PC-3 (cell line): ENCODE measurements around the gene EIF4E2. TPM values are rescaled to one million over a fixed set of nuclear protein-coding genes. Genes with fewer than 3 reads are reported as not detected.

ENCODE experiments used
- ATAC-seq: fragments of 200-7000 bp; cut with Tn5 transposase; 2 replicates; pipeline ENCODE4 v1.9.1; 2020; ENCODE audit warnings: mild to moderate bottlenecking, moderate library complexity
- BruUV-seq: library from RNA; stranded (reverse); fragments of 400-500 nt; replicated peaks from 2 replicates; lab custom pipeline; 2021; lab: Mats Ljungman, UMichigan
- CTCF ChIA-PET: fragments of 300-600 bp; sonication (Branson Sonifier 250); formaldehyde crosslinking; loops from one replicate; lab custom pipeline; 2022; ENCODE audit warnings: antibody characterized with exemption; lab: Charles Lee
- POLR2A ChIA-PET: fragments of 300-600 bp; sonication (Branson Sonifier 250); formaldehyde crosslinking; loops from one replicate; lab custom pipeline; 2022; ENCODE audit warnings: antibody characterized with exemption; ENCODE audit not compliant: unreplicated experiment; lab: Charles Lee
- DNase-seq: peaks from one replicate; pipeline ENCODE4 v3.0.0-alpha.2; 2015
- H2AFZ ChIP-seq: fragments of 300-600 bp; sonication (generic); 2 replicates; pipeline ENCODE4 v1.6.0; 2016; ENCODE audit warnings: antibody characterized with exemption, low read length
- H3F3A ChIP-seq: fragments of 300-600 bp; sonication (generic); one replicate; pipeline ENCODE4 v1.6.0; 2017; ENCODE audit warnings: antibody characterized with exemption, low read length, control low read depth, mild to moderate bottlenecking; ENCODE audit not compliant: unreplicated experiment
- H3K27ac ChIP-seq: fragments of 300-600 bp; sonication (generic); 2 replicates; pipeline ENCODE4 v1.5.1; 2016; ENCODE audit warnings: mild to moderate bottlenecking, low read length
- H3K27me3 ChIP-seq: fragments of 300-600 bp; sonication (generic); 2 replicates; pipeline ENCODE4 v1.6.1; 2016; ENCODE audit warnings: low read length, mixed read lengths
- H3K36me3 ChIP-seq: fragments of 300-600 bp; sonication (generic); 2 replicates; pipeline ENCODE4 v1.6.1; 2016; ENCODE audit warnings: low read depth, mixed run types, low read length, mixed read lengths
- H3K4me1 ChIP-seq: fragments of 300-600 bp; sonication (generic); 2 replicates; pipeline ENCODE4 v1.5.1; 2016; ENCODE audit warnings: low read length; ENCODE audit not compliant: insufficient read depth
- H3K4me2 ChIP-seq: fragments of 300-600 bp; sonication (generic); 2 replicates; pipeline ENCODE4 v1.6.0; 2016; ENCODE audit warnings: low read length
- H3K4me3 ChIP-seq: fragments of 300-600 bp; sonication (generic); 2 replicates; pipeline ENCODE4 v1.5.1; 2016; ENCODE audit warnings: mild to moderate bottlenecking, low read length, mixed read lengths
- H3K79me2 ChIP-seq: fragments of 300-600 bp; sonication (generic); 2 replicates; pipeline ENCODE4 v1.6.1; 2017; ENCODE audit warnings: low read length, mixed read lengths
- H3K9ac ChIP-seq: fragments of 300-600 bp; sonication (generic); 2 replicates; pipeline ENCODE4 v1.6.0; 2016; ENCODE audit warnings: mild to moderate bottlenecking, low read length
- H3K9me2 ChIP-seq: fragments of 300-600 bp; sonication (generic); replicated peaks from 2 replicates; pipeline ENCODE4 v1.6.1; 2016; ENCODE audit warnings: mixed run types, low read length, mixed read lengths
- H3K9me3 ChIP-seq: fragments of 300-600 bp; sonication (generic); 2 replicates; pipeline ENCODE4 v1.6.1; 2016; ENCODE audit warnings: low read length, mixed read lengths
- H4K20me1 ChIP-seq: fragments of 300-600 bp; sonication (generic); 2 replicates; pipeline ENCODE4 v1.6.1; 2016; ENCODE audit warnings: low read length, mixed read lengths
- CTCF ChIP-seq: fragments of 300-600 bp; sonication (generic); conservative IDR thresholded peaks from 2 replicates; pipeline ENCODE4 v1.5.1; 2017; ENCODE audit warnings: antibody characterized with exemption, low read depth, mild to moderate bottlenecking, low read length
- EZH2 ChIP-seq: fragments of 300-600 bp; sonication (generic); IDR thresholded peaks from one replicate; pipeline ENCODE4 v1.6.1; 2017; ENCODE audit warnings: antibody characterized with exemption, mild to moderate bottlenecking, low read length; ENCODE audit not compliant: unreplicated experiment
- EZH2phosphoT487 ChIP-seq: fragments of 300-600 bp; sonication (generic); IDR thresholded peaks from 2 replicates; pipeline ENCODE4 v1.6.1; 2018; ENCODE audit warnings: mild to moderate bottlenecking, antibody characterized with exemption, low read length, borderline replicate concordance
- intact Hi-C: fragments of 100-400 bp; cut with micrococcal nuclease; formaldehyde crosslinking; loops from 2 replicates; pipeline ENCODE4 v1.9.0; 2023
- total RNA-seq: library from RNA; depleted of rRNA; stranded (reverse); fragments of >200 nt; gene quantifications from 2 replicates; pipeline ENCODE4 v1.2.3, GENCODE V29; 2014

Gene EIF4E2
- total RNA-seq, 1 experiment from 2014 or later, result 55.1 TPM

- Histone ChIP-seq H3K27me3 (peaks cover 26% of the 10 kb centered on the region), H3K79me2 (no peaks in the 10 kb centered on the region), H3K27ac (no peak within 1 kb of the TSS), H4K20me1 (no peaks in the 10 kb centered on the region), H3K9ac (no peak within 1 kb of the TSS), H3K4me1 (no peaks in the 10 kb centered on the region), H2AFZ (no peak within 1 kb of the TSS), H3K36me3 (no peaks in the 10 kb centered on the region), H3F3A (no peaks in the 10 kb centered on the region), H3K9me2 (no peaks in the 10 kb centered on the region), H3K4me3 (no peak within 1 kb of the TSS), H3K9me3 (no peaks in the 10 kb centered on the region), H3K4me2 (no peak within 1 kb of the TSS)
- TF ChIP-seq EZH2phosphoT487 (no peak), EZH2 (no peak), CTCF (no peak)
- ChIA-PET POLR2A (no interaction called here), CTCF (no interaction called here)
- no peak for DNase-seq
- no TSS peak for BruUV-seq
- intact Hi-C loops, result no loop called here
- no peak for ATAC-seq
Measured at GRCh38 chr2:232519581-232520438, 30.7 kb upstream of the EIF4E2 start, which contains the start of gene PRSS56. TSS of gene PRSS56 (plus strand) at chr2:232520388. CDS start at chr2:232520599, 211 bp downstream.

GRCh38 chr2:232520489-232520888 lies 30.0 kb upstream of the EIF4E2 start:
- Histone ChIP-seq H3K79me2 (no peaks in the 10 kb centered on the region), H3K9me2 (no peaks in the 10 kb centered on the region), H3K4me2 (no peak overlapping the region), H3K9me3 (no peaks in the 10 kb centered on the region), H2AFZ (no peak overlapping the region), H3K36me3 (no peaks in the 10 kb centered on the region), H3K27me3 (peaks cover 26% of the 10 kb centered on the region), H3F3A (no peaks in the 10 kb centered on the region), H3K4me3 (no peak overlapping the region), H3K4me1 (no peaks in the 10 kb centered on the region), H4K20me1 (no peaks in the 10 kb centered on the region), H3K9ac (no peak overlapping the region), H3K27ac (no peak overlapping the region)
- no TSS peak for BruUV-seq
- DNase-seq (no peak), ATAC-seq (no peak)
- CTCF ChIA-PET, result no interaction called here
- intact Hi-C loops, result no loop called here
- no peak for TF ChIP-seq EZH2phosphoT487
- no peak for TF ChIP-seq CTCF
- no peak for TF ChIP-seq EZH2
- POLR2A ChIA-PET, result no interaction called here

GRCh38 chr2:232521098-232521497 lies 29.4 kb upstream of the EIF4E2 start:
- H3K36me3 ChIP-seq, result no peaks in the 10 kb centered on the region
- DNase-seq, result no peak
- no peaks in the 10 kb centered on the region for H3F3A ChIP-seq
- H2AFZ ChIP-seq, result no peak overlapping the region
- no peak for ATAC-seq
- H3K9me3 ChIP-seq, result no peaks in the 10 kb centered on the region
- POLR2A ChIA-PET, result no interaction called here
- no TSS peak for BruUV-seq
- H3K79me2 ChIP-seq, result no peaks in the 10 kb centered on the region
- intact Hi-C loops, result no loop called here
- no peak overlapping the region for H3K4me2 ChIP-seq
- H3K4me3 ChIP-seq, result no peak overlapping the region
- H3K27ac ChIP-seq, result no peak overlapping the region
- H3K9ac ChIP-seq, result no peak overlapping the region
- peaks cover 26% of the 10 kb centered on the region for H3K27me3 ChIP-seq
- H4K20me1 ChIP-seq, result no peaks in the 10 kb centered on the region
- CTCF ChIA-PET, result no interaction called here
- no peaks in the 10 kb centered on the region for H3K4me1 ChIP-seq
- H3K9me2 ChIP-seq, result no peaks in the 10 kb centered on the region
- TF ChIP-seq EZH2 (no peak), CTCF (no peak), EZH2phosphoT487 (no peak)
